IPS-NIHi11 (cell line): ENCODE results near the gene ANK3.

Experiments used
- DNase-seq: peaks from one replicate; pipeline ENCODE4 v3.0.0; 2012; ENCODE audit warnings: mixed read lengths, low spot score

Gene ANK3

GRCh38 chr10:60138842-60139241, 250.8 kb downstream of the ANK3 start:
- DNase-seq = no peak

- no peak for DNase-seq
Observed at GRCh38 chr10:60138026-60138425, 251.6 kb downstream of the ANK3 start.

- DNase-seq = no peak
Observed at GRCh38 chr10:60137292-60137992, 252.2 kb downstream of the ANK3 start.

- no peak for DNase-seq
Observed at GRCh38 chr10:60135020-60135419, 254.7 kb downstream of the ANK3 start.

- DNase-seq = no peak
Observed at GRCh38 chr10:60134548-60134947, 255.1 kb downstream of the ANK3 start.

GRCh38 chr10:60130130-60130579, 259.5 kb downstream of the ANK3 start:
- DNase-seq = peak; percentile 56

GRCh38 chr10:60125895-60126294, 263.8 kb downstream of the ANK3 start:
- DNase-seq = no peak

GRCh38 chr10:60124536-60124935, 265.1 kb downstream of the ANK3 start:
- no peak for DNase-seq

GRCh38 chr10:60123668-60124067, 266.0 kb downstream of the ANK3 start:
- no peak for DNase-seq

GRCh38 chr10:60123172-60123571, 266.5 kb downstream of the ANK3 start:
- DNase-seq = no peak

GRCh38 chr10:60122190-60122589, 267.5 kb downstream of the ANK3 start:
- DNase-seq = no peak

GRCh38 chr10:60114765-60115586, 274.7 kb downstream of the ANK3 start:
- DNase-seq = peak; percentile 52

GRCh38 chr10:60110739-60111138, 278.9 kb downstream of the ANK3 start:
- no peak for DNase-seq

- DNase-seq = no peak
Observed at GRCh38 chr10:60107308-60107976, 282.2 kb downstream of the ANK3 start.

- DNase-seq = no peak
Observed at GRCh38 chr10:60105295-60105695, 284.4 kb downstream of the ANK3 start.

GRCh38 chr10:60101821-60102220, 287.9 kb downstream of the ANK3 start:
- DNase-seq = no peak

GRCh38 chr10:60099998-60100747, 289.5 kb downstream of the ANK3 start:
- peak; percentile 52 for DNase-seq

- peak; percentile 17 for DNase-seq
Observed at GRCh38 chr10:60098677-60099601, 290.7 kb downstream of the ANK3 start.

- DNase-seq = no peak
Observed at GRCh38 chr10:60096761-60097513, 292.7 kb downstream of the ANK3 start.

- no peak for DNase-seq
Observed at GRCh38 chr10:60093317-60093716, 296.4 kb downstream of the ANK3 start.
